ENCODE measurements around the gene SEMA4D.

Gene SEMA4D

GRCh38 chr9:89528540-89528939 lies 30.6 kb upstream of the SEMA4D start:
- no peak for DNase-seq (ENCODE audit: low read depth in 1 of 2, low spot score in 1 of 2)

DNA sequence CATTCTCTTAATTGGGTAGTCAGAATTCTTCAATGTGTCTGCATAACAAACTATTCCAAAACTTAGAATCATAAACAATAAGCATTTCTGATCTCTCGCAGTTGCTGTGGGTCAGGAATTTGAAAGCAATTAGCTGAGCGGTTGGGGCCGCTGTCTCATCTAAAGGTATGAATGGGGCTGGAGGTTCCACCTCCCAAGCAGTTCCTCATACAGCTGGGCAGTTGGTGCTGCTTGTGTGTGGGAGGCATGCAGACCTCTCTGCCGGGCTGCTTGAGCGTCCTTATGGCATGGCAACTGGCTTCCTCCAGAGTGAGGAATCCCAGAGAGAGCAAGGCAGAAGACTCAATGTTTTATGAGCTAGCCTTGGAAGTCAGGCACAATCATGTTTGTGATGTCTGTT lies 30.2 kb upstream of the SEMA4D start:
- no peak for DNase-seq (ENCODE audit: low read depth in 1 of 2, low spot score in 1 of 2)

DNA sequence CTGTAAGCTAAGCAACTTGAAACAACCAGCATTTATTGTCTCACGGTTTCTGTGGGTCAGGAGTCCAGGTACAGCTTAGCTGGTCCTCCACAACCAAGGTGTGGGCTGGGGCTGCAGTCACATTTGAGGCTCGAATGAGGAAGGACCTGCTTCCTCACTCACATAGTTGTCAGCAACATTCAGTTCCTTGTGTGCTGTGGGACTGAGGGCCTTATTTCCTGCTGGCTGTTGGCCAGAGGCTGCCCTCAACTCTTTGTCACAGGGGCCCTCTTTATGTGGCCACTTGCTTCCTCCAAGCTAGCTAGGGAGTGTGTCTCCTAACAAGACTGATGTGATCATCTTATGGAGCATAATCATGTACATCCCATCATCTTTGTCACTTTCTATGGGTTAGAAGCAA lies 29.2 kb upstream of the SEMA4D start:
- no peak for DNase-seq (ENCODE audit: low read depth in 1 of 2, low spot score in 1 of 2)

DNA sequence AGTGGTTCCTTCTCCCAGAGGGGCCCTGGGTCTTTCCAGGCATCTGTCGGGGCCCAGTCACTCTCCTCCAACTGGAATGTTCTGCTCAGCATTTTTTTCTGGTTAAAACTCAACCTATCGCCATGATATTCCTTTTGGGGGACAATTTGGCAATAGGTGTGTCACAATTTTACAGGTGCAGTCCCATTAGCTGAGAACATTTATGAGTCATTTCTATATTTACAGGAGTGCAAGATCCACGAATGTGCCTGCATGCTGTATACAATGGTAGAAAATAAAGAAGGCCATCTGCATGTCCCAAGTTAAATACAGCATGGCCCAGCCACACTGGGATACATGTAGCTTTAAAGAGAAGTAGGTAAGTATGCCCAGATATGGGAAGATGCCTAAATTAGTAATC lies 28.8 kb upstream of the SEMA4D start:
- DNase-seq (ENCODE audit: low read depth in 1 of 2, low spot score in 1 of 2) = no peak

- no peak for DNase-seq (ENCODE audit: low read depth in 1 of 2, low spot score in 1 of 2)
Measured at GRCh38 chr9:89525446-89526374, 27.8 kb upstream of the SEMA4D start.

- DNase-seq (ENCODE audit: low read depth in 1 of 2, low spot score in 1 of 2) = no peak
Measured at GRCh38 chr9:89524963-89525362, 27.1 kb upstream of the SEMA4D start.

DNA sequence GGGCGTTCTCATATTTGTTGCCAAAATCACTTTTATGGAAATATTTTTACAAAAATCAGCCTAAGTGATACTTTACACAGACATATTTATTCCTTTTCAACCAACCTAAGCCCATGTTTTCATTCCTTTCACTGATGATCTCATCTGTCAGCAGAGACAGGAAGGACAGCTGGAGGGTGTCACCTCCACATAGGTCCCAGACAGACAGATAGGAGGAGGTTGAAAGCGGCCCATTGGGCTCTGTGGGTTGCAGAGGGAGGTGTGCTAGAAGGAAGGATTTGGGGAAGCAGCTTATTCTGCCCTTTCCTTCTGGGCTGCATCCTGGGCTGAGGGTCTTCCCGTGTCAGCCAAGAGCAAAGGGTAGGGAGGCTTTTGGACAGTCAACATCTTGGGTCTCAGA lies 26.0 kb upstream of the SEMA4D start:
- no peak for DNase-seq (ENCODE audit: low read depth in 1 of 2, low spot score in 1 of 2)

GRCh38 chr9:89522959-89523285 lies 25.0 kb upstream of the SEMA4D start:
- no peak for DNase-seq (ENCODE audit: low read depth in 1 of 2, low spot score in 1 of 2)

DNA sequence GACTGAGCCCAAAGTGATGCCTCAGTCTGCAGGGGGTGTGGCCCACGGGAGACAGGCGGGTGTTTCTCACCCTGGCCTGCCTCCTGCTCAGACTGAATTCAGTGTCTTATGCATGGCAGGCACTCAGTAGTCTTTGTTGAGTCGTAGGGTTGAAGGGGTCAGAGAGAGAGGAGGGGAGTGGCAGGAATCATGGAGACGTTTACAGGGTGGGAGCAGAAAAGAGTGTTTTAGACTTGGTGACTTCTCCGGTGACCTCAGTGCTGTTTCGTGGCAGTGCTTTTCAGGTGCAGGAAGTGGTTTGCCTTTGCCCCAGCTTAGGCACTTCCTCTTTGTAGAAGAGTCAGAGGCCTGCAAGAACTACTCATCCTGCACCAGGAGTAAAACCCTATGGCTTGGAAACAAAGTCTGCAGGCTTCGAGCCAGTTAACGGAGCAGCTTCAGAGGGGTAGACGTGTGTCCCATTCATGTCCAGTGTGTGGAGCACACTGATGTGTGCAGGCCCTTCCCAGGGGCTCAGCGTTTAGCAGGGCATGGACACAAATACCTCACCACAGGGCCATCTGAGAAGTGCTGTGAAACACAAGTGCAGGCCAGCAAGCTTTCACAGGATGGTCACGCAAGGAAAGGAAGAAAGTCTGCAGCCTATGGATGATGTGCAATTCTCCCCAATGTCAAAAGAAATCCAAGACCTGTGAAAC lies 24.5 kb upstream of the SEMA4D start:
- peak; percentile 47 to 56 for DNase-seq (ENCODE audit: low read depth in 1 of 2, low spot score in 1 of 2)

GRCh38 chr9:89519366-89519805 lies 21.5 kb upstream of the SEMA4D start:
- no peak for DNase-seq (ENCODE audit: low read depth in 1 of 2, low spot score in 1 of 2)

- DNase-seq (ENCODE audit: low read depth in 1 of 2, low spot score in 1 of 2) = no peak
Measured at GRCh38 chr9:89518466-89519365, 20.8 kb upstream of the SEMA4D start.

GRCh38 chr9:89515416-89515815 lies 17.5 kb upstream of the SEMA4D start:
- no peak for DNase-seq (ENCODE audit: low read depth in 1 of 2, low spot score in 1 of 2)

DNA sequence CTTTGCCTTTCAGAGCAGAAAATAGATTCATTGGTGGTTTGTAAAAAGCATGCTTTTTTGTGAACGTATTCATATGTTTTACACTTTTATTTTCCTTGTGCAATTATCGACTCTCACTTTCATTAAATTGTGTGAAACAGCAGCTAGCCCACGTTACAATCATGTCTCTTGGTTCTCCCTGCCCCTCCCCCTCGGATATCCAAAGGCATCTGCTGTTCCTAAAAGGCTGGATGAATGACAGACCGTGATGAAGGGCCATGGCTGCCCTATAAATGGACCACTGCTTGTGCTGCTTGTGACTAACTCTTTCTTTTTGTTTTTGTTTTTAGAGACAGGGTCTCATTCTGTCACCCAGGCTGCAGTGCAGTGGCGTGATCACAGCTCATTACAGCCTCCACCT lies 17.0 kb upstream of the SEMA4D start:
- no peak for DNase-seq (ENCODE audit: low read depth in 1 of 2, low spot score in 1 of 2)

DNA sequence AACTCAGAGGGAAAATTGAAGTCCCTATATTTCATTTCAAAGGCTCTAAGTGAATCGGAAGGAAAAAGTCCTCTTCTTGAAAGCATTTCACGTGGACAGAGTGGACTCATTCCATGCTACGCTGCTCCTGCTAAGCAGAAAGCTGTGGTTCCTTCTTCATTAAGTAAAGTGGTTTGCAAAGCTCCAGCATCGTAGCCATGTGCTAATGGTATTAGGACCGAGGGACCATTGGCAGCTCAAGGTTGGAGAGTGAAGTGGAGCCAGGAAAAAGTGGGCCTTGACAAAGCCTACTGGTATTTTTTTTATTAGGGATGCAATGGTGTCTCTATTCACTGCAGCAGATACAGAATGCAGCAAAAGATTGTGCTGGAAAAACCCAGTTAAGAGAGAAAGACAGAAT lies 16.4 kb upstream of the SEMA4D start:
- DNase-seq (ENCODE audit: low read depth in 1 of 2, low spot score in 1 of 2) = no peak

DNA sequence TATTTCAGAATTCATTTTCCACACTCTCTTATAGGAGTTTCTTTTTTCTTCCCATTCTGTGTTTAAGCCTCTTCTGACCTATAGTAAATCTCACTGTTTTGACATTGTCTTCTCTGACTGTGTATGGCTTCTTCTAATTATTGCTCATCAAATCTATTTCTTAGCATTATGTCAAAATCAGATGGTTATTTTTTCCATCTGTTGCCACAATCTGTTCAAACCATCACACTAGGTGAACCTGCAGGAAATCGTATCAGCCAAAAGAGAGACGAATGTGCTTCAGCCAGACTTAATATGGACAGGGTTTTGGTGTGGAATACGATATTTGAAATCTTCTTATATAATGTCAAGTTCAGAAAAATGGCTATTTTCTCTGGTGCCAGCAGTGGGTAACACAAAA lies 15.9 kb upstream of the SEMA4D start:
- DNase-seq (ENCODE audit: low read depth in 1 of 2, low spot score in 1 of 2) = no peak

DNA sequence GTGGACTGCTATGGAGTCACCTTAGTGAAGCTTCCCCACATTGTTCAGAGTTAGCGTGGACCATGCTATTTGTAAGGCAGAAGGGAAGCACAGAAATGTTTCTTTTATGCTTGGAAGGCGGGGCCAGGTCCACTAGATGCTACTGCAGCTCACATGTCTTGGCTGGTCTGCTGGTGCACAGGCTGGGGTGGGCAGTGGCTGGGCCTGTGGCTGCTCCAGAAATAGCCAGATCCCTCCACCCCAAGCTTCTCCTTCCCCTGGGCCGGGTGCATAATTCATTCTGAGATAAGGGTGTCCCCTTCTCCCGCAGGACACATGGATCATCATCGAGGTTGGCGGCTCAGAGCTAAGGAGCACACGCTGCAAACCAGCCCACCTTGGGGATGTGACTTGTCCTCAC lies 14.5 kb upstream of the SEMA4D start:
- no peak for DNase-seq (ENCODE audit: low read depth in 1 of 2, low spot score in 1 of 2)

- no peak for DNase-seq (ENCODE audit: low read depth in 1 of 2, low spot score in 1 of 2)
Measured at GRCh38 chr9:89508951-89509615, 11.2 kb upstream of the SEMA4D start.

DNA sequence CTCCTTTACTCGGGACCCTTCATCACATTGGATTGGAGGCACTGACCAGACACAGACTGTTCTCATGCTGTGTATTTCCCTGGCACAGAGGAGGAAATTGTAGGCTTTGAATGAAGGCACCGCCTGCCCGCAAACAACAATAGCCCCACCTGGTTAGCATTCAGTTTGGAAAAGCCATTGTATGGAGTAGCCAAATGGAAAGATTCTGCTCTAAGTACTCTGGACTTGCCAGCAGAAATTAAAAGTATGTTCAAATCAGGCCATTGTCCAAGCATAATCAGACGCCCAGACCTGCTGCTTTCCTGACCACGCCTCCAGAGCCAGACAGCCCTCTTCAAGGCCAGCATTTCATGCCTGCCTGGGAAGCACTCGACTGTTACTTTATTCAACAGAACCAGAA lies 8.0 kb upstream of the SEMA4D start:
- DNase-seq (ENCODE audit: low read depth in 1 of 2, low spot score in 1 of 2) = no peak

DNA sequence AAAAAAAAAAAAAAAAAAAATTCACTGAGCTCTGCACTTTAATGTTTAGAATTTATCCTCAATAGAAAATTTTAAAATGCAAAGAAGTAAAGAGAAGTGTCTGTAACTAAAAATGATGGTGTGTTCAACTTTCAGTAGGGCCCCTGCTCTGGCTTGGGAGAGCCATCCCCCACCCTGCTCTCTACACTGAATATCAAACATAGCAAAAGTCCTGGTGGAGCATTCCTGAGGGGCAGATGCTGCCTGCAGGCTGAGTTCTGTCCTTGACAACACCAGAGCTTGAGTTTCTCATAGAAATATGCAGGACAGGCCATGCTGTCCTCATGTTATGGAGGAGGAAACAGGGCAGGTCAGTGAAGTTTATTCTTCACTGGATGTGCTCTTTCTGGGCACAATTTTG lies 7.1 kb upstream of the SEMA4D start:
- no peak for DNase-seq (ENCODE audit: low read depth in 1 of 2, low spot score in 1 of 2)

GRCh38 chr9:89502671-89503070 lies 4.8 kb upstream of the SEMA4D start:
- no peak for DNase-seq (ENCODE audit: low read depth in 1 of 2, low spot score in 1 of 2)

DNA sequence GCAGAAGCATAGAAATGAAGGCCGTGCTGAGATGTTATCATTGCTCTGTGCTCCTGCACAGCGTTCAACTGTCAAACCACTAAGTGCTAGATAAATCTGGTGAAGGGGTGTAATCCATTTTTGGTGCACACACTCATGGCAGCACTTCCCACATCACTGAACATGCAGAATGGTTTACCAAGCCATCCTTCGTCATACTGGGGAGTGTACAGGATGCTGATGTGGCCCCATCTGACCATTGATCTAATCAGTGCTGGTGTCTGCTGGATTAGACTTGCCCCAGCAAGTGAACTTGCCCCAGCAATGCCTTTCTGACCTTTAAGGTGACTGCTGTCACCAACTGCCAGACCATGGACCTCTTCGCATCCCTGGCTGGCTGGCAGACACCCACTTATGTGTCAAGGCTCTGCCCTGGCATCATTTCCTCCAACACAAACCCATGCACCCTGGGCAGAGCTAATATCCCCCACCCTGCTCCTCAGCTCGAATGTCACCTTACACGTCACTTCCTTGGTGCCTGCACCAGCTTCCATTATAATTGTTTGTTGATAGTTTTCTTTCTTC lies 4.2 kb upstream of the SEMA4D start:
- DNase-seq (ENCODE audit: low read depth in 1 of 2, low spot score in 1 of 2) = peak in 1 of 2 donors; percentile 23
